HUDEP-2 (cell line): ENCODE results near the gene TEAD4.

ENCODE experiments used
- DNase-seq, 76 experiments: peaks; one replicate each; lab custom pipeline; 2025; ENCODE audit not compliant: unreplicated experiment in 76 of 76; lab: John Stamatoyannopoulos, UW

Gene TEAD4

DNA sequence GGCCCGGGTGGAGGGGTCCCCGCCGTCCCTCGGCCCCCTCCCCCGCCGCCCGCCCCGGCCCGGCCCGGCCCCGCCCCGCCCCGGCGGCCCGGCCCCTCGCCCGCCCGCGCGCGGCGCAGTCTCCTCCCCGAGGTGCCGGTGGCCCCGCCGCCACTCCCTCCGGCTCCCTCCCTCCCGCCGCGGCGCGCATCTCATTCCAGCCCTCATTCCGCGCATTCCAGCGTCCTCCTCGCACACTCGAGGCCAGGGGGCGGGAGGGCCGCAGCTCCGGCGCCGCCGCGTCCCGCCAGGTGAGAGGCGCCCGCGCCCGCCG, at the start of gene TEAD4:
Gene TEAD4 (plus strand): TSS at position 206 of the 313 bp plus-strand sequence.
- DNase-seq: peak in 8 of 76 experiments; percentile 6 to 47 (median 11)

DNA sequence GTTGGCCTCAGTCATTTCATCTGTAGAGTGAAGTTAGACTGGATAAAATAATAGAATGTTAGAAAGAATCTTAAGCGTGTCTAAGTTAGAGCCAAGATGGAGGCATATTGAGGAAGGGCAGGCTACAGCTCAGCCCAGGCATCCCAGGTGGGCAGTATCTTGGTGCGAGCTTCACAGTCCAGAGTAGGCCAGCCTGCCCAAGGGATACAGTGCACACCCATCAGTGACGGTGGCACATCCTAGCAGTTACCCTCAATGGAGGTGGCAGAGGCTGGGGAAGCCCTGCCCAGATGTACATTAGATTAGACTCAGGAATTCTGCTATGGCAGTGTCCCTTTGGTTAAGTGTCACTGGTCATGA, 47.0 kb upstream of the TEAD4 start:
- DNase-seq: no peak

DNA sequence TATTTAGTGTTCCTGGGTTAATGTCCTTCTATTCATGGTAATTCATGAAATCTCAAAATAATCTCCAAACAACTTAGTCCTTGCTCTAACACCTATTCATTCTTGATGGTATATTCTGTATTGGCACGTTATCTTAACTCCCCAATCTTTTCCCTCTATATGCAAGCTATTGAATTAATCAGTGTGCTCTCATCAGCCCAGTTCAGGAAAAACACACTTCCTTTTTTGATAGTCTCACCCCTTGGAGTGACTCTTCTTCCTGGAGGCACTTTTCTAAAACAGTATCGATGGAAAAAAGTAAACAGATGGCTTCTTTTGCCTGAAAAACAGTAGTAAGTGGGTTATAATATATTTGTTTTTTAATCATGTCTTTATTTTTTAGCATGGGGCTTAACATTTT, 39.9 kb upstream of the TEAD4 start:
- DNase-seq: no peak

DNA sequence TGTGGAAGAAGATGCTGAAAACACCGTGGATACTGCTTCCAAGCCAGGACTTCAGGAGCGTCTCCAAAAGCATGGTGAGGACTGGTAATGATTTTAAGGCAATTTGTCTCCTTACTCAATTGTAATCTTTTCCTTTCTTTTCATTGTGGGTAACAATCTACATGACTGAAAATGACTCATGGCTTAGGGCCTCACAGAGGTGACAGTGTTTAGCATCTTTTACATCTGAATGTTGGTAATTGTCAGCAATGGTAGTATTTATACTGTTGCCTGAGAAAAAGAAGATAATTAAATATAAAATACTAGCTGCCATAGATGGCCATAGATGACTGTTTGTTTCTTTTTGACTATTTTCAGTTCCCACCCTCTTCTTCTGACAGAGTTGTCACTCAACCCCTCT, 36.9 kb upstream of the TEAD4 start:
- DNase-seq: no peak

DNA sequence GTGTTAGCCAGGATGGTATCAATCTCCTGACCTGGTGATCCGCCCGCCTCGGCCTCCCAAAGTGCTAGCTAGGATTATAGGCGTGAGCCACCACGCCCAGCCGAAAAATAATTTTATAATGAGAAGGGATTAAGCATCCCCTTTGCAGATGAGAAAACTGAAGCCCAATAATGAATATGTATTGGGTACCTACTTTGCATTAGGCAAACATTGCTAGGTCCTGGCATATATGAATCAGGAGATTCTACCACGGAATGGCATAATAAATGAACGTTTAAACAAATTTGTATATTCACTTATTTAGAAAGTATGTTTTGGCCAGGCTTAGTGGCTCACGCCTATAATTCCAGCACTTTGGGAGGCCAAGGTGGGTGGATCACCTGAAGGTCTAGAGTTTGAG, 36.1 kb upstream of the TEAD4 start:
- no peak for DNase-seq

DNA sequence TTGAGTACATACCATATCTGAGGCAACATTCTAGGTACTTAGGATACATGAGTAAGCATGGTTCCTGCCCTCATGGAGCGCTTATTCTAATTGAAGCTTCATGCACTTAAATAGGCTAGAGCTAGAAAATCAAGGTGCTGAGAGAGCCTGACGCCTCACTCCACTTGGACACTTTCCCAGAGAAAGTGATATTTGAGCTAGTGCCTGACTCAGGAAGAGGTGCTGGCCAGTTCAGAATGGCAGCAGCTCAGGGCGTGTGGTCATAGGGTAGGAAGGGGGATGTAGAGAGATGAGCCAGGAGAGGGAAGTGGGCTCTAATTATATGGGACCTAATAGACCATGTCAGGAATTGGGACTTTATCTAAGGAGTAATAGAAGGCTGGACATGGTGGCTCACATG, 35.2 kb upstream of the TEAD4 start:
- DNase-seq: no peak

DNA sequence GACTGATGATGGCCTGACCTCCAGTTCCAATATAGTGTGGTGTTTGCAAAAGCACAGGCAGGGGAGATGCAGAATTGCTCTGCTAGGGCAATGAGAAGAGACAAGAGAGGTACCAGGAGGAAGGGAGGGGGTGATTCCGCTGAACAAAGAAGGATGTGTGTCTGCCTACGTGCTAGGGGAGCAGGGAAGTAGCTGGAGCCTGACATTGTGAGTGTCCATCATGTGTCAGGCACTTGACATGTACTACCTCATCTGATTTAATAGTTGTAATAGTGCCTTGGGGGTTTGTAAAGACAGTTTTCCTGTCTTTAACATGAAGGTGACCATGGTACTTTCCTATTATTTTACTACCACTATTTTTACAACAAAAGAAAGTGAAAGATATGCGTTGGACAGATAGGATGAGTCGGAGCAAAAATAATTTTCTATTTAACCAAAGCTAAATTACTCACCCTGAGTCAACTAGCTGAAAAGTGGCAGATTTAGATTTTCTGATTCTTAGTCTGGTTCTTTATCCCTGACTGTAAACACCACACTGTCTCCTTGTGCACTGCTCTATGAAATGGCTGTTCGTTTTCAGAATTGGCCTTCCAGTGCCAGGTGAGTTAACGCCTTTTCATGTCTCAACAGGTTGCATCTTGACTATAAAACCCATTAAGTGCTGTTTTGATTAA, 33.7 kb upstream of the TEAD4 start:
- no peak for DNase-seq

DNA sequence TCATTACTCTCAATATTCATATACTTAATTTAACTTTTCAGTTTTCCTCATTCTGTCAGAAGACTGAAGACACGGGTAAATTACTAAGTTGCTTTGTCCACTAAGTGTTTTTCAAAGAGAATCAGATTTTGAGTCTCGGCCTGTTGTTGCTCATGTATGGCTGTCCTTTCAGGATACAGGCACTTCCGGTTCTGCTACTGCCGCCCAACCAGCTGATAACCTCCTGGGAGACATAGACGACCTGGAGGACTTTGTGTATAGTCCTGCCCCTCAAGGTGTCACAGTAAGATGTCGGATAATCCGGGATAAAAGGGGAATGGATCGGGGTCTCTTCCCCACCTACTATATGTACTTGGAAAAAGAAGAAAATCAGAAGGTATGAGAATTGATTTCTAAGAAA, 28.3 kb upstream of the TEAD4 start:
- no peak for DNase-seq

DNA sequence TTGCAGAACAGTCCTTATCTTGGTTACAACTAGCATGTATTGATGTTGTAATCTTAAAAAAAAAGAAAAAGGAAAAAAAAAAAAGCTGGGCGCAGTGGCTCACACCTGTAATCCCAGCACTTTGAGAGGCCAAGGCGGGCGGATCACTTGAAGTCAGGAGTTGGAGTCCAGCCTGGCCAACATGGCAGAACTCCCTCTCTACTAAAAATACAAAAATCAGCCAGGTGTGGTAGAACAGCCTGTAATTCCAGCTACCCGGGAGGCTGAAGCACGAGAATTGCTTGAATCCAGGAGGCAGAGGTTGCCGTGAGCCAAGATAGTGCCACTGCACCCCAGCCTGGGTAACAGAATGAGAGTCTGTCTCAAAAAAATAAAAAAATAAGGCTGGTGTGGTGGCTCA, 25.6 kb upstream of the TEAD4 start:
- no peak for DNase-seq

DNA sequence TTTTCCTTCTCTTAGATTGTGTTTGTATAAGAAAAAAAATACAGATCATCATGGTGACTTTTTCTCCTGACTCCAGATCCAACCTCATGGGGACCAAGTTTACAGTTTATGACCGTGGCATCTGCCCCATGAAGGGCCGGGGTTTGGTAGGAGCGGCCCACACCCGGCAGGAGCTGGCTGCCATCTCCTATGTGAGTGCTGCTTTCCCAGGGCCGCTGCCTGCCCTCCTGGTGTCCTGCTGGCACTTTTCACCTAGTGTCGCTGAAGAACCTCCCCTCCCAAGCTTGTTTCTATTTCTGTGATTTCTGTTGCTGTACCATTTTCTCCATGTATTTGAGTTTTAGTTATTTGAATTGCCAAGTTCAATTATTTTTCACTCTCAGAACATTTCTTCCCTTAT, 24.8 kb upstream of the TEAD4 start:
- DNase-seq: no peak

DNA sequence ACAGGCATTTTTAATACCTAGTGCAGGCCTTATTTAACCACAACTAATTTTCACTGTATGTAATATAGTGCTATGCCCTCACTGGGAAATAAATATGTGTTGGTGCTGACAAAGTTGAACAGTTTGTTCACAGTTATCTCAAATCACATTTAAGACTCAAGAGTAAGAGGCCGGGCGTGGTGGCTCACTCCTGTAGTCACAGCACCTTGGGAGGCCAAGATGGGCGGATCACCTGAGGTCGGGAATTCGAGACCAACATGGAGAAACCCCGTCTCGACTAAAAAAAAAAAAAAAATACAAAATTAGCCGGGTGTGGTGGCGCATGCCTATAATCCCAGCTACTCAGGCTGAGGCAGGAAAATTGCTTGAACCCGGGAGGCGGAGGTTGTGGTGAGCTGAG, 22.9 kb upstream of the TEAD4 start:
- no peak for DNase-seq

DNA sequence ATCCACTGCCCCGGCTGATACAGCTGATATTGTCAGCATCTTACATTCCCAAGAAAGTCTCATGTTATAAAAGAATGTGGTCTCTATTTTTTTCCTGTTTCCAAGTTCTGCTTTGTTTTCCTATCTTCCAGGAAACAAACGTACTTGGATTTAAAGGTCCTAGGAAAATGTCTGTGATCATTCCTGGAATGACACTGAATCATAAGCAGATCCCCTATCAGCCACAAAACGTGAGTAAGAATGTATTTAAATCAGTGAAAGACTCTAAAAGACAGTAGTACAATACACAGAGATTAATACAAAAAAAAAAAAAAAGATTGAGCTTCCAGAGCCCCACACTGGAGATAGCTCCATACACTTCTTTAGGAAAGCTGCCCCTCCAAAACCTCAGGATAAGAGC, 21.7 kb upstream of the TEAD4 start:
- no peak for DNase-seq

DNA sequence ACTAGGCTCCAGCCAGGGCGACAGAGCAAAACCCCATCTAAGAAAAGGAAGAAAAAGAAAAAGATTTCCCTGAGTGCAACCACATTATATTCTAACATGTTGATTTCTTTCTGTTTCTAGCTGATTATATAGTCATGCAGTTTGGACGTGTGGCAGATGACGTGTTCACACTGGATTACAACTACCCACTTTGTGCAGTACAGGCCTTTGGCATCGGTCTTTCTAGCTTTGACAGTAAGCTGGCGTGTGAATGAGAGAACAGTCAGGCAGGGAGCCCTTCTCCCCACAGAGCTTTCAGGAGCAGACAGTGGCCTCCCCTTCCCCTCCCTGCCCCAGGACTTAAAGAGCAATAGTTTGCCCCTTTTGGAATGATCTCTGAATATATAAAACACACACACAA, 20.0 kb upstream of the TEAD4 start:
- no peak for DNase-seq

DNA sequence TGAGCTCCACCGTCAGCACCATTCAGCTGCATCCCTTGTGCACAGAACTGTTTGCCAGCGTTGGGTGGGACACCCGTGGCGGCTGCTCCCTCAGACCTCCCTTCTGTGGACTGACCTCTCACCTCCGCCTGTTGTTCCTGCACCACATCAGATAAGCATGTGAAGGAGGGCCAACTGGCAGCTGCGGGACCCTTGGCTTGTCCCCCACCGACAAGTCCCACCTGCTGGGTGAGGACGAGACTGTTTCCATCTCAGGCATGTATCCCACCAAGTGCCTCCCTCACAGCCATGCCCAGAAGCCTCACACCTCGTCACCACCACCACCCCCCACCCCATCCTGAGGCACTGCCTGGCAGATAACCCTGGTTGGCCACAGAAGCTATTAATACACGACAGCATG, 18.6 kb upstream of the TEAD4 start:
- no peak for DNase-seq

DNA sequence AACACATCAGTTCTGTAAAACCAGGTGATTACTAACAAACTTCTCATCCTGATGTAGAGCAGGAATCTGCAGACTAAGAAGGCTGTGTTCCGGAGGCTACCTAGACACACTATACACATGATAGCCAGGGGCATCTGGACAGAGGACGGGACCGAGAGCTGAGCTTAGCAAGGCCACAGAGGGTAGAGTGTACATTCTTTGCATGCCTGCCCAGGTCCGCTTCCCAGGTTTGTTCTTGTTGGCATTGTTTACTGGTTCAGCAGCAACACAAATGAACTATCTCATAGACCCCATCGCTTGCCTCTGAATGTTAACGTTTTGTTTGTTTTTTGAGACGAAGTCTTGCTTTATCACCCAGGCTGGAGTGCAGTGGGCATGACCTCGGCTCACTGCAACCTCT, 17.7 kb upstream of the TEAD4 start:
- DNase-seq: no peak

DNA sequence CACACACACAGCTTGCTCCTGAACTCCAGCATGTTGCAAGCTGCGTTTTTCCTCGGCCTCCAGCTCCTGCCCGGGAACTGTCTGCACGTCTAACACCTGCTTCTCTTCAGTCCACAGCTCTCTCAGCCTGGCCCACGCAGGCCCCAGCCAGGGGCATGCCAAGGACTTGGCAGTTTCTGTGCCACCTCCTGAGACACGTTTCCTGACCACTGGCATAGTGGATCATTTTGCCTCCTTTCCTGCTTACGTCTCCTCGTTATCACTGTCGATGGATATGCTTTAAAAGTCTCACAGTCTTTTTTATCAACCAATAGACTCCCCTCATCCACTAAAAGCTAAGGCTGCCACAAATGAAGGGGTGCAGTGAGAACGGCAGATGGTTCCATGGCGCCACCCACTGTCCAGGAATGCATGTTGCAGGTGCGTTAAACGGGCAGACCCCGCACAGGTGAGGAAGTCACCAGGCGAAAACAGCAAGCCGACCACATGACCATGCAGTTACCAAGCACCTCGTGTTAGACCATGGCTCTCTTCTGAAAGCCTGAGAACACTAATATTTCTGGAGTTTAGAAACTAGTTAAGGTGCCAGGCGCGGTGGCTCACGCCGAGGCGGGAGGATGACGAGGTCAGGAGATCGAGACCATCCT, 14.7 kb upstream of the TEAD4 start:
- peak in 28 of 76 experiments; percentile 5 to 37 (median 19) for DNase-seq

DNA sequence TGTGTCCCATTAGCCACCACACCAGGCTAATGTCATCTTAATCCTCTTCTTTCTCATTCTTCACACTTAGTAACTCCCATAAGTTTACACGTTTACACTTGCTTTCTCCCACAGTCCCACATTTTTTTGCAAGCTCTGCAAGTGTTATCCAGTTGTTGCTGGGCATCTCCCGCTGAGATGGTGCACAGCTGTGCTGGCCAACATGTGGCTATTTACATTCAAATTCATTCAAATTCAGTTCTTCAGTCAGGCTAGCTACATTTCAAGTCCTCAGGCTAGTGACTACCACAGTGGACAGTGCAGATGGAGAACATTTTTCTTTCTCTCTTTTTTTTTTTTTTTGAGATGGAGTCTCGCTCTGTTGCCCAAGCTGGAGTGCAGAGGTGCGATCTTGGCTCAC, 9.8 kb upstream of the TEAD4 start:
- no peak for DNase-seq

DNA sequence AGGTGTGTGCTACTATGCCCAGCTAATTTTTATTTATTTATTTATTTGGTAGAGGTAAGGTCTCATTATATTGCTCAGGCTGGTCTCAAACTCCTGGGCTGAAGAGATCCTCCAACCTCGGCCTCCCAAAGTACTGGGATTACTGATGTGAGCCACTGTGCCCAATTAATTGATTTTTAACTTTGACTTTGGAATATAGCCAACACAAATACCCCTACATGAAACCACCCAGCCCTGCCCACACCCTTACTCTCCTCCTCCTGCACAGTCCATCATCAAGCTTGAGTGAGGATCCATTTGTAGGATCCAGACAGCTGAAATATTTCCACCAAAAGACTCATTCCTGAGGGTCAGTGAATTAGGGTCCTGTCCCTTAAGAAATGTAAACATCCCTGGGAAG, 3.3 kb upstream of the TEAD4 start:
- DNase-seq: no peak

DNA sequence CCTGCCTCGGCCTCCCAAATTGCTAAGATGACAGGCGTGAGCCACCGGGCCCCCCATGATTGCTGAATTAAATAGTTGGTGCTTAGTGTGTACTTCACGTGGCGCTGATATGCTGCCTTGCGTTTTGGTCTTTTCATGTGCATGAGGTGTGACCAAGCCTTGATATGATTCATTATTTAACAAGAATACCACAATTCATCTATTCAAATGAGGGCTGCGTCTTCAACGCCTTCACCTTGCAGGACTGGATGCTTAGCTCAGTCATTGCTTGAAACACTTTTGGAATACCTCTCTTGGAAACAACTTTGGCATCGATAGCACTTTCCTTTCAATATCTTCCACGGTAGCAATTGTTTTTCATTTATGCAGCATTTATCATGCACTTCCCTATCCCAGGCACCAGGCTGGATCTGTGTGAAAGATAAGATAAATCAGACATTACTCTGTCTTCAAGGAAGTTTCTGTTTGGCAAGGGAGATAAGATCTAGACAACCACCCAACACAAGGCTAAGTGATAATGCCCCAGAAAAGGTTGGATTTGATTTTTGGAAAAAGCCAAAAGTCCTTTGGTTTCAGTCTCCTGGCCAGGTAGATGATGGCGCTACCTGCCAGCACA, 1.3 kb upstream of the TEAD4 start:
- DNase-seq: no peak

DNA sequence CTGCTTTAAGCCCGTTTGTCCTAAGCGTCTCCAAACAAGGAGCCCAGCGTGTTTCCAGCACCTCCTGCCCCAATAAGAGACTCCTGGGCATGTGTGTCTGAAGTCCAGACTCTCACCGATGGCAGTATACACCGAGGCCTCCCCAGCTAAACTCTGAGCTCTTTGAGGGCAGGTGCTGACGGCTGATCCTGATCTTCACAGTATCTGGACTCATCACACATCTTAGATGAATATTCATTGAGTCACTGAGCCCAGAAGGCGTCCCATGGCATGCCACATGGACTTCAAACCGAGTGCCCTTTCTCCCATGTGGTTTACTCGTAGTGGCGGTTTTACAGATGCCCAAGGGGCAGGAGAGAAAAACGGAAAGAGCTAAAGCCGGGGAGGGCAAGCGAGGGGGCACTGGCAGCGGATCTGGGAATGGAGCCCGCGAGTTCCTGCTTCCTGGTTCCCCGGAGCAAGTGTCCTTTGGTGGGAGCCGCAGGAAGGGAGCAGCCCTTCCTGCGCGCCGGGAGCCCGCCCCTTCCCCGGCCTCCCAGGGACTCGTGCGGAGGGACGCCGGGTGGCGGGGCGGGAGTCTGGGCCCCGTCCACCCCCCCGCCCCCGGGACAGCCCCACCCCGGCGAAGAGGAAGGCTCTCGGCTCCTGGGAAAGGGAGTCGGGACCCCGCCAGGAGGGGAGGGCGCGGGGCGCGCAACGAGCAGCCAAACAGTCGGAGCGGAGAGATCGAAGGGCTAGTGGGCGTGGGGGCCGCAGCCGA, 585 bp upstream of the TEAD4 start:
- peak in 4 of 76 experiments; percentile 4 to 47 (median 16) for DNase-seq

DNA sequence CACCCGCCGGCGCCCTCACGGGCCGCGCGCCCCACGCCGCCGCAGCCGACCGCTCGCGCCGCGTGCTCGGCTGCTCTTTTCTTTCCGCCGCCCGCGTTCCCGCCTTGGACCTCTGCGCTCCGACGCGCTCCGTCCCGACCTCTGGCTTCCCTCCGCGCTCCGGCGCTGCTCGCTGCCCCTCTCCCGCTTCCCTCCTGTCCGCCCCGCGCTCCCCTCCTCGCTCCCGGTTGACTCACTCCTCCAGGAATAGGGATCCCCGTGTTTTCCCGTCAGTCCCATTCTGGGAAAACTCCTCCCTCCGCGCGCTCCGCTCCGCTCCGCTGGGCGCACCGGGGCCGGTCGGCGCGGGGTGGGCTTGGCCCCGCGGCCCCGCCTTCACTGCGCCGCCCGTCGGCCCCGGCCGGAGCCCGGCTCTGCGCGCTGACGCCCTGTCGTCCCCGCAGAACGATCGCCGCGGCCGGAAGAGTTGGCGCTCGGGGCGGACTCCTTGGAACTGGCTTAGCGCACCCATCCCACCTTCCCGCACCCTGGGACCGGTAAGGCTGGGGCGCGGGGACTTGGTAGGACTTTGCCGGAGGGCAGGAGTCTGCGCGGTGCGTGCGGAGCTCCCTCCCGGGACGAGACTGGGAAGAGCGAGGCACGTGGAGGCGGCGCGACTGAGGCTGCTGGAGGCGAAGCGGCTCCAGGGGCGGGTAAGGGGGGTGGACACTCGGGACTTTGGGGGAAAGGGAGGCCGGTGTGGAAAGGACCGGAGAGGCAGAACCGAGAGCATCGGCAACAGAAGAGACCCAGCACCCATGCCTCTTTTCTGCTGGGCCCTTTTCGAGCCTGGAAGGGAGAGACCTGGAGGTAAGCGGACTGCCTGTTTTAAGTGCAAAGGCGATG, 550 bp downstream of the TEAD4 start:
- peak in 19 of 76 experiments; percentile 6 to 58 (median 19) for DNase-seq
